Stimulated activated CD4-positive, alpha-beta T cell treated with anti-CD3 and anti-CD28 coated beads, Interleukin-2, amount 100 ng/mL, for 48 hours (primary cell): ENCODE data around the gene CHRM4.

ENCODE experiments used
- DNase-seq, 2 donors: peaks; one replicate each; pipeline ENCODE4 v3.0.0-alpha.2; 2020

Gene CHRM4

DNA sequence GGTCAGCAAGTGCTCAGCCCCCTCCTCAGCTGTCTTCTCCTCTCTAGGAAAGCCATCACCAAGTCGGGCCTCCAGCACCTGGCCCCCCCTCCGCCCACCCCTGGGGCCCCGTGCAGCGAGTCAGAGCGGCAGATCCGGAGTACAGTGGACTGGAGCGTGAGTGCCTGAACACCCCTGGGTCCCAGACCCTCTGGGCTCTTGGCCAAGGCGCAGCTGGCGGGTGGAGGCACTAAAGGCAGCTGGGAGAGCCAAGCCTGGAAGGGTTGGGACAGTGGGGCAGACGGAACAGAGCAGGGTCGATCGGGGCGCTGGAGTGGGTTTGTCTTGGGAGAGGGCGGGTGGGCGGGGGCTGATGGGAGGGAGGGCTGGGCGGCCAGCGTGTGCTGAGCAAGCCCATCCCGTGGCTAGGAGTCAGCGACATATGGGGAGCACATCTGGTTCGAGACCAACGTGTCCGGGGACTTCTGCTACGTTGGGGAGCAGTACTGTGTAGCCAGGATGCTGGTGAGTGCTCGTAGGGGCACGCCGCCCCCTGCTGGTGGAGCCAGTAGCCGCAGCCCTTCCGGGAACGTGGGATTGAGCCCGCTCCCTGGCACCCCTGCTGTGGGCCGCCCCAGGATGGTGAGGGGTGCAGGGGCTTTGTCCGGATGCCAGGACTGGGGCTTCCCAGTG is 24.2 kb downstream of the CHRM4 start:
- peak; percentile 66 to 74 for DNase-seq

- no peak for DNase-seq
These were observed 24.9 kb downstream of the CHRM4 start for GRCh38 chr11:46366661-46367161.

DNA sequence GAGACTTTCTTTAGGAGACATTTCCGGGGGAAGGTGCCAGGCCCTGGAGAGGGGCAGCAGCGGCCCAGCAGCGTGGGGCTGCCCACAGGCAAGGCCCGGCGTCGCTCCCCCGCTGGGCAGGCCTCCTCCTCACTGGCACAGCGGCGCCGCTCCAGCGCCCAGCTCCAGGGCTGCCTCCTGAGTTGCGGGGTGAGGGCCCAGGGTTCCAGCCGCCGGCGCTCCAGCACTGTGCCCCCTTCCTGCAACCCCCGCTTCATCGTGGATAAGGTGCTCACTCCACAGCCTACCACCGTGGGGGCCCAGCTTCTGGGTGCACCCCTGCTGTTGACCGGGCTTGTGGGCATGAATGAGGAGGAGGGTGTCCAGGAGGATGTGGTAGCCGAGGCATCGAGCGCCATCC is 25.3 kb downstream of the CHRM4 start:
- DNase-seq = no peak

- DNase-seq = no peak
These were observed 26.8 kb downstream of the CHRM4 start for GRCh38 chr11:46364791-46365190.

DNA sequence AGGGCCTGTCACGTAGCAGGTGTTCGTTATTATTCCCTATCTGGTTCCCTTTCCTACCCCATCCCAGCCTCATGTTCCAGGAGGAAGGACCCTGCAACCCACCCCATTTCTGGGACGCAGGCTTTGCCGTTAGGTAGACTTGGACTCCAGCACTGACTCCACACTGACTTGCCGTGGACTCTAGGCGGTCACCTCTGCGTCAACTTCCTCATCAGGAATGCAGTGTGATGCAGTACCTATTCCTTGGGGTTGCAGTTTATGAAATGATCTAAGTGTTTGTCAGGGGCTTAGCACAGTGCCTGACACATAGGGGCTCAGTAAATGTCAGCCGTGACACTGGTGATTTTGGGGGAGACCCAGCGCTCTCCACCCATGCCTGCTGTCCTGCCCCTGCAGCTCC is 27.5 kb downstream of the CHRM4 start:
- no peak for DNase-seq

DNA sequence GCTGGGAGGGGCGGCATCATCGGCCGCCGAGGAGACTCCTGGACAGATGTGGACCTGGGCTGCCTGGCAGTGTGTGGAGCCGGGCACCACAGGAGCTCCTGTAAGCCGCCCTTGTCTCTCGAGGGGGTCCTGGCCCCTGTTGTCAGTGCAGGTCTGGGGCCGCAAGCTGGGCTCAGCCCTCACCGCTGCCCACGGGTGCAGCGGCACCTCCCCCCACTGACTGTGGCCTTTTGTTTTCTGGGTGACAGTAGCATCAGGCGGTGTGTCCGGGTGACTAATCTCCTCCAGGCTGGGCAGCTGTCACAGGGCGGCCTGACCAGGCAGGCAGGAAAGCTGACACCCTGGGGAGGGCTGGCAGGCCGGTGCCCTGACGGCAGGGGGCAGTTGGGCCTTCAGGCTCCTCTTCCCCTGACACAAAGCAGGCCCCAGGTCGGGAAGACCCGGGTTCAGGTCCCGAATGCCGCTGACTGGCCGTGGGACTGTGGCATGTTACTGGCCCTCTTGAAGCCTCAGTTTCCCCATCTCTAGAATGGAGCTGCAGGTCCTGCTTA is 28.0 kb downstream of the CHRM4 start:
- DNase-seq = no peak

- DNase-seq = no peak
These were observed 28.6 kb downstream of the CHRM4 start for GRCh38 chr11:46363031-46363407.

GRCh38 chr11:46362156-46363030 is 29.2 kb downstream of the CHRM4 start:
- DNase-seq = no peak

- peak in 1 of 2 donors; percentile 54 for DNase-seq
These were observed 30.1 kb downstream of the CHRM4 start for GRCh38 chr11:46361283-46362155.

GRCh38 chr11:46360878-46361277 is 30.7 kb downstream of the CHRM4 start:
- no peak for DNase-seq

GRCh38 chr11:46359953-46360352 is 31.6 kb downstream of the CHRM4 start:
- DNase-seq = no peak

- DNase-seq = no peak
These were observed 34.1 kb downstream of the CHRM4 start for GRCh38 chr11:46357483-46357936.

DNA sequence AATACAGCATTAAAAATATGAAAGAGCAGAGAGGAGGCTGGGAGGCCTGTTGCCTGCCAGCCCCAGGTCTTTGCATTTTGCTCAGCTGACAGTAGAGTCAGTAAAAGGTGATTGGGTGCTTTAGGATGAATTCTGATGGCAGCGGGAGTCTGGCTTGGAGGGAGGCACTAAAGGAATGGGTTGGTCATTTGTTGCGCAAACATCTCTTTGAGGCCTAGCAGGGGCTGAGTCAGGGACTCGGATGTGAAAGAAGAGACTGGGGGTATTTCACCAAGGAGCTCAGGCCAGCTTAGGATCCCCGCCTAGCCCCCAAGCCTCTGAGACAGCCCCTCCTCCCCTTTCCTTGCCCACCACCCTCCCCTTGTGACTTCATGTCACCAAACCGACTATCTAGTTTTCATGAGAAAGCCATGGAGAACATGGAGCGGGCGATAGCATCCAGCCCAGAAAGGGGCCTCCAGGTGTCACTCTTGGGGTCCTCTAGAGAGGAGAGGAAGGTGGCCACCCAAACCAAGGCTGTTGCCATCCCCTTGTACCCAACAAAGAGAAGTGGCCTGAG is 34.6 kb downstream of the CHRM4 start:
- DNase-seq = no peak

DNA sequence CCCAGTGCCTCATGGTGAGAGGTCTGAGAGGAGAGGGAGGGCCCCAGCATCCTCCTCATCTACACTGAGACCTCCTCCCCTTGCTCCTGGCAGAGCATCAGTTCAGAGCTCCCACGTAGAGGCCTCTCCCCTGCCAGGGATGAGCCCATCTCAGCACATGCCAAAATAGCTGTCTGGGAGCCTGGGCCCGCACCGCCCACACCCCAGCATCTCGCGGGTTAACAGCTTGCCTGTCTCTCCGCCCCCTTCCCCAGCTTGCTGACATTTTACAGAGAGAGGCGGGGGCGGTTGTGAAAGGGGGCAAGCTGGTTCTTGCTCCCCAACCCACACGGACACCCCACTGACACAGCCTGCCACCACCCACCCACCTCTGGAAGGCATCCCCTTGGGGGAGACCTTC is 37.9 kb downstream of the CHRM4 start:
- no peak for DNase-seq

- peak; percentile 71 to 82 for DNase-seq
These were observed 39.3 kb downstream of the CHRM4 start for GRCh38 chr11:46352063-46352841.

- no peak for DNase-seq
These were observed 40.0 kb downstream of the CHRM4 start for GRCh38 chr11:46351606-46352005.

DNA sequence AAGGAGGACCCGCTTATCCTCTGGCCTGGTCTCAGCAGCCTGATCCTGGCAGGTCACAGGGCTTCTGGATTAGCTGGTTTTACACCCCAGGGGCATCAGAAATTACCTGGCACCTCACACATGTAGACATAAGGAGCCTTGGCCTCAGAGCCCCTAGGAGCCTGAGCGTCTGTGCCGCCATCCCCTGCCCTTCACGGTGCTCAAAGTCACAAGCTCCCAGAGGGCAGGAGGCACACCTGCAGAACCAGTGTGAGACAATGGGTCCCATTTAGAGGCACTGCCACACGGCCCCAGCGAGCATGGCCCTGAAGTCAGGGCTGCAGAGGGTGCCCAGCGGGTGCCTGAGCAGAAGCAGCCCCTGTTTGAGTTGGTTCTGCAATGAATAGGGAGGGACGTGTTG is 40.4 kb downstream of the CHRM4 start:
- no peak for DNase-seq

DNA sequence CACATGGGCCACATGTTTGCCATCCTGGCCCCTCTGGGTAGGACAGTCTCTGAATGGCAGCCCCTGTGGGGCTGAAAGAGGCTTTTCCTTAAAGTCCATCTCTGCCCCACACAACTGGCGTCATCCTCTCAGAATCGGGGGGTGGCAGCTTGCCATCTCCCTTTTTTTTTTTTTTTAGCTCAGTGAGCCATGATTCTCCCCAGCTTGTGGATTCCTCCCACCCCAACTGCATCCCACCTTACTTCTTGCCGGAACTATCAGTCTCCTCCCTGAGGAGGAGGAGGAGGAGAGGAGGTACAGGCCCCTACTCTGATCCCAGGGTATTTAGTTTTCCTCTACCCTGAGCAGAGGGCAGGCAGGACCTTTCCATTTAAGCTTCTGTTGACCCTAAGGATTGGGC is 40.9 kb downstream of the CHRM4 start:
- no peak for DNase-seq

- DNase-seq = no peak
These were observed 42.8 kb downstream of the CHRM4 start for GRCh38 chr11:46348566-46349401.

- DNase-seq = no peak
These were observed 43.8 kb downstream of the CHRM4 start for GRCh38 chr11:46347637-46348311.
